Myometrial cell (primary cell): Measurements from ENCODE around the gene SETDB1. TPM values are rescaled to one million over a fixed set of nuclear protein-coding genes. Genes with fewer than 3 reads are reported as not detected.

Experiments
- total RNA-seq: library from RNA; depleted of rRNA; stranded (reverse); fragments of >200 nt; gene quantifications from 2 replicates; pipeline ENCODE4 v1.2.3, GENCODE V29; 2015

SETDB1 gene
- 15.1 and 16.7 TPM in 2 replicates for total RNA-seq

DNA sequence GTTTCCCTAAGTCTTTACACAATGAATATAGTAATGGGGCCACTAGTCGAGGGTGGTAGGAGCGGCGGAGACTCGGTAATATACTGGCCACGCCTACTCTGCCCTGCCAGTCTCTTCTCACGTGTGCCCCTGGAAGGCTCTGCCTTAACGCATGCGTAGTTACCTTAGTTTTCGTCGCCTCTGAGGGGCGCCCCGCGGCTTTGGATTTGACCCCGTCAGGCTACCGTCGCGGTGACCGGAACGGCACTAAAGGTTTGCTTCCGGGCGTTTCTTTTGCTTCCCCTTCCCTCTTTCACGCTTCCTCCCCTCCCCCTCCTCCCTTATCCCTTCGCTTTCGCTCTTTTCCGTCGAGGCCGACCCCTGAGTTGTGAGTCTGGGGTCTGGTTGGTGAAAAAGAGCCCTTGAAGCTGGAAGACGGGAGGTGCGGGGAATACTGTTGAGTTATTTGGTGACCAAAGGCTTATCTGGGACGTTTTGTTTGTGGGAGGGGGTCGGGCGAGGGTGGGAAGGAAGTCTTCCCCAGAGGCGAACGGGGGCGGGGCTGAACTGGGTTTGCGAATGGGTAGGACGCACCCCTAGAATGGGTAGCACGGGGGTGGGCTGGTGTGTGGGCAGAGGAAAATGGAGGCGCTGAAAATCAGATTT, at the start of gene SETDB1:
Gene SETDB1 (plus strand): TSS at position 267 of the 645 bp plus-strand sequence. CDS start 1,352 bp downstream, outside the sequence.

DNA sequence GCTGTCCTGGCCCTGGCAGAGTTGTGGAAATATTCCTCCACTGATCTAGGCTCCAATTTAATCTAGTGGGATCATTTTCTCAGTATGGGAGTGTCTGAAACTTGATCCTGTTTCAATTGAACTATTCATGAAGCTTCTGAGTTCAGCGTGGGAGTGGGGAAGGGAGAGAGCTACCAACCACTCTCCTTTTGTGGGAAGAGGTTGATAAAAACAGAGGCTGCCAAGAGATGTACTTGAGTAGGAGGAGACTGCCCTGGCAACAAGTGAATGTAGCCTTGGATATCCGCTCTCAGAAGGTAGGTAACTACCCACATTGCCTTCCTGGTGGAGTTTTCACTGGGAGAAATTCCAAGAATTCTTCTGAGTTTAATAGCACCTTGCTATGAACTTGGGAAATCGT, 39.1 kb upstream of the SETDB1 start, which contains the start of gene CTXND2:
Gene CTXND2 (plus strand): TSS at position 119 of the 400 bp plus-strand sequence. CDS start 25,179 bp downstream, outside the sequence.

GRCh38 chr1:150974580-150975478, 48.7 kb downstream of the SETDB1 start, which contains the start of gene CERS2:
CERS2 (minus strand) TSS chr1:150974835; CDS start chr1:150969090, 5,745 bp downstream.

GRCh38 chr1:150981805-150982712, 55.9 kb downstream of the SETDB1 start, which contains the start of gene ANXA9:
ANXA9 (plus strand) TSS chr1:150982292; CDS start chr1:150983106, 814 bp downstream.

GRCh38 chr1:151006327-151007052, 80.3 kb downstream of the SETDB1 start, which contains the start of gene MINDY1:
MINDY1 (minus strand) TSS chr1:151006902; CDS start chr1:151002617, 4,285 bp downstream.

DNA sequence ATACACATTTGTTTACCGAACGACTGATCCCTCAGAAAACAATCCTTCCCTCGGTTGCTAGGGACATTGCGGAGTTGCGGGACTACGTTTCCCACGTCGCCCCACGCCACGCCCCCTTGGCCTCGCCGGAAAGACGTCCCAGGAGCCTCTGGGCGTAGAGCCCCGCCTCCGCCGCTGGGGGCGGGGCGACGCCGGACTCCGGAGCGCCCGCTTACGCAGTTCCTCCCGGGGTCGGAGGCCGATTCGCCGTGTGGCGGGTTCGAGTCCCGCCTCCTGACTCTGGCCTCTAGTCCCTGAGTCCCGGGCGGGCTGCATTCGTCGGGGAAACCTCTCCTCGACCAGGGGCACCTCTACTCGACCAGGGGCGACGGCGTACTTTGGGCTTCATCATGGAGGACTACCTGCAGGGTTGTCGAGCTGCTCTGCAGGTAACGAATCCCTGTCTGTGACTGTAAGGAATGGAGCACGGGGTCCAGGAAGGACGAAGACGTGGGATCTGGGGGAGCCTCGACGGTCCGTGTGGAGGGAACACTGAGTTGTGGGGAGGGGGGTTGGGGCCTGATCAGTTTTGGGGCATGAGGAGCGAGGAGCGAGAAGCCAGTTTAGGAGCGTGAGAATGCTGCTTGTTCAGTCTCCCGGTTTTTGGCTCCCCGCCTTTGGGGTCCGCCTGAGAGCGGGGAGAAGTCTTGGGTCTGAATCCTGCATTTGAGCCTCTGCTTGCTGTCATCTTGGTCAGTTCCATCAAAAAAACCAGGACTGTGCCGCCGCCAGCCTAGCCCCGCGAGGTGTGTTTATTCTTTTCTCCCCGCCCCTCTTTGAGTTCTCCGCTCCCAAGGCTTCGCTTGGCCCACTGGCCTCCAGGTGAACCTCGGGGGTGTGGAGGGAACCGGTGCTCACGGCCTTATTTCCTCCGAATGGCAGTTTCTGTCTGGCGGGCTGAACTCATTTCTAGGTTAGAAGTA, 82.4 kb downstream of the SETDB1 start, which contains the start of gene PRUNE1:
Gene PRUNE1 (plus strand): TSS at position 206 of the 962 bp plus-strand sequence. CDS start 184 bp downstream, at position 390.

Other genes starting within 250 kb of the SETDB1 start
- 16.5 and 18.5 TPM in 2 replicates for gene GOLPH3L, start 229.2 kb upstream of the SETDB1 start, total RNA-seq
- gene HORMAD1, start 205.5 kb upstream of the SETDB1 start, total RNA-seq = not detected in 2 replicates
- 0.29 and 1.2 TPM in 2 replicates for gene CTSS, start 160.6 kb upstream of the SETDB1 start, total RNA-seq
- 74.1 and 82.6 TPM in 2 replicates for gene CTSK, start 118.1 kb upstream of the SETDB1 start, total RNA-seq
- gene ARNT, start 49.8 kb upstream of the SETDB1 start, total RNA-seq = 31.4 and 42.7 TPM in 2 replicates
- not detected in 2 replicates for gene CTXND2, start 39.2 kb upstream of the SETDB1 start, total RNA-seq
- gene CERS2, start 48.5 kb downstream of the SETDB1 start, total RNA-seq = 113 and 140 TPM in 2 replicates
- 1.2 and 1.4 TPM in 2 replicates for gene ANXA9, start 55.9 kb downstream of the SETDB1 start, total RNA-seq
- 12.9 and 17.9 TPM in 2 replicates for gene MINDY1, start 80.5 kb downstream of the SETDB1 start, total RNA-seq
- gene PRUNE1, start 82.1 kb downstream of the SETDB1 start, total RNA-seq = 4.4 and 6.6 TPM in 2 replicates
- not detected in 2 replicates for gene BNIPL, start 110.2 kb downstream of the SETDB1 start, total RNA-seq
- gene C1orf56, start 121.4 kb downstream of the SETDB1 start, total RNA-seq = 1.9 and 2.6 TPM in 2 replicates
- 34.0 and 42.4 TPM in 2 replicates for gene CDC42SE1, start 133.3 kb downstream of the SETDB1 start, total RNA-seq
- gene MLLT11, start 134.0 kb downstream of the SETDB1 start, total RNA-seq = 11.5 and 13.5 TPM in 2 replicates
- 11.9 and 14.4 TPM in 2 replicates for gene GABPB2, start 144.4 kb downstream of the SETDB1 start, total RNA-seq
- 1.4 and 3.4 TPM in 2 replicates for gene SEMA6C, start 220.3 kb downstream of the SETDB1 start, total RNA-seq
- not detected in 2 replicates for gene TNFAIP8L2, start 230.3 kb downstream of the SETDB1 start, total RNA-seq
- 4.9 and 8.3 TPM in 2 replicates for gene LYSMD1, start 239.5 kb downstream of the SETDB1 start, total RNA-seq
- 18.6 and 29.1 TPM in 2 replicates for gene SCNM1, start 239.8 kb downstream of the SETDB1 start, total RNA-seq
- not detected in 2 replicates for gene TMOD4, start 249.6 kb downstream of the SETDB1 start, total RNA-seq